Activated CD8-positive, alpha-beta T cell treated with anti-CD3 and anti-CD28 coated beads for 36 hours (primary cell): ENCODE measurements around the gene CTBP1. TPM values are rescaled to one million over a fixed set of nuclear protein-coding genes. Genes with fewer than 3 reads are reported as not detected.
A peak's percentile ranks its signal among the peaks of the same experiment; 100 is the strongest.

Experiments
- ATAC-seq: fragments of 200-7000 bp; cut with Tn5 transposase; one replicate; pipeline ENCODE4 v1.10.0; 2021; ENCODE audit warnings: mild to moderate bottlenecking, moderate library complexity
- CTCF ChIA-PET: fragments of 350-600 bp; sonication (Branson Sonifier 250); formaldehyde crosslinking; loops from one replicate; lab custom pipeline; 2021; ENCODE audit warnings: antibody characterized with exemption; lab: Charles Lee
- POLR2A ChIA-PET: fragments of 350-600 bp; sonication (Branson Sonifier 250); formaldehyde crosslinking; loops from one replicate; lab custom pipeline; 2021; ENCODE audit warnings: antibody characterized with exemption; lab: Charles Lee
- DNase-seq: peaks from one replicate; pipeline ENCODE4 v3.0.0-alpha.2; 2020
- H3K27ac Mint-ChIP-seq: one replicate; pipeline ENCODE4 v1.8.0; 2021; ENCODE audit warnings: mild to moderate bottlenecking, mixed read lengths
- H3K27me3 Mint-ChIP-seq: one replicate; pipeline ENCODE4 v1.8.0; 2021; ENCODE audit warnings: mixed read lengths
- H3K36me3 Mint-ChIP-seq: one replicate; pipeline ENCODE4 v1.8.0; 2021; ENCODE audit warnings: low read depth, mixed read lengths
- H3K4me1 Mint-ChIP-seq: one replicate; pipeline ENCODE4 v1.8.0; 2021; ENCODE audit warnings: low read depth, mixed read lengths
- H3K4me3 Mint-ChIP-seq: one replicate; pipeline ENCODE4 v1.8.0; 2021; ENCODE audit warnings: mild to moderate bottlenecking, moderate library complexity, mixed read lengths
- H3K9me3 Mint-ChIP-seq: one replicate; pipeline ENCODE4 v1.8.0; 2021; ENCODE audit warnings: mixed read lengths
- intact Hi-C: fragments of 100-400 bp; cut with micrococcal nuclease; formaldehyde crosslinking; loops from one replicate; pipeline ENCODE4 v1.10.0; 2022
- total RNA-seq, 2 experiments: library from RNA; stranded (reverse); gene quantifications; one replicate each; pipeline ENCODE4 v1.2.3, GENCODE V29; 2021
- TF ChIP-seq, protein P1 (sequence below): fragments of 200-600 bp; IDR thresholded peaks from one replicate; pipeline ENCODE4 v1.8.0; 2022; ENCODE audit warnings: antibody characterized with exemption, mild to moderate bottlenecking

Gene CTBP1
- total RNA-seq, 2 experiments from 2014 or later: 136 TPM

- no peak overlapping the region for H3K4me3 Mint-ChIP-seq
- CTCF ChIA-PET: interaction anchor here (0.6 to 1.8 kb wide), 4 partner anchors 14 to 102 kb away, joined by 3 to 5 read pairs (median 3); no protein-coding TSS in a partner anchor
- H3K9me3 Mint-ChIP-seq: no peaks in the 10 kb centered on the region
- peaks cover 18% of the 10 kb centered on the region for H3K36me3 Mint-ChIP-seq
- peaks cover 2% of the 10 kb centered on the region for H3K4me1 Mint-ChIP-seq
- ATAC-seq (no peak), DNase-seq (no peak)
- intact Hi-C loops: no loop called here
- TF ChIP-seq, protein P1, sequence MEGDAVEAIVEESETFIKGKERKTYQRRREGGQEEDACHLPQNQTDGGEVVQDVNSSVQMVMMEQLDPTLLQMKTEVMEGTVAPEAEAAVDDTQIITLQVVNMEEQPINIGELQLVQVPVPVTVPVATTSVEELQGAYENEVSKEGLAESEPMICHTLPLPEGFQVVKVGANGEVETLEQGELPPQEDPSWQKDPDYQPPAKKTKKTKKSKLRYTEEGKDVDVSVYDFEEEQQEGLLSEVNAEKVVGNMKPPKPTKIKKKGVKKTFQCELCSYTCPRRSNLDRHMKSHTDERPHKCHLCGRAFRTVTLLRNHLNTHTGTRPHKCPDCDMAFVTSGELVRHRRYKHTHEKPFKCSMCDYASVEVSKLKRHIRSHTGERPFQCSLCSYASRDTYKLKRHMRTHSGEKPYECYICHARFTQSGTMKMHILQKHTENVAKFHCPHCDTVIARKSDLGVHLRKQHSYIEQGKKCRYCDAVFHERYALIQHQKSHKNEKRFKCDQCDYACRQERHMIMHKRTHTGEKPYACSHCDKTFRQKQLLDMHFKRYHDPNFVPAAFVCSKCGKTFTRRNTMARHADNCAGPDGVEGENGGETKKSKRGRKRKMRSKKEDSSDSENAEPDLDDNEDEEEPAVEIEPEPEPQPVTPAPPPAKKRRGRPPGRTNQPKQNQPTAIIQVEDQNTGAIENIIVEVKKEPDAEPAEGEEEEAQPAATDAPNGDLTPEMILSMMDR: no peak
- no peaks in the 10 kb centered on the region for H3K27me3 Mint-ChIP-seq
- no peak overlapping the region for H3K27ac Mint-ChIP-seq
- POLR2A ChIA-PET: interaction anchor here (0.6 to 1.6 kb wide), 4 partner anchors 10 to 1388 kb away, joined by 3 to 4 read pairs (median 4); no protein-coding TSS in a partner anchor
Measured at GRCh38 chr4:1233641-1234308, 15.2 kb downstream of the CTBP1 start.

DNA sequence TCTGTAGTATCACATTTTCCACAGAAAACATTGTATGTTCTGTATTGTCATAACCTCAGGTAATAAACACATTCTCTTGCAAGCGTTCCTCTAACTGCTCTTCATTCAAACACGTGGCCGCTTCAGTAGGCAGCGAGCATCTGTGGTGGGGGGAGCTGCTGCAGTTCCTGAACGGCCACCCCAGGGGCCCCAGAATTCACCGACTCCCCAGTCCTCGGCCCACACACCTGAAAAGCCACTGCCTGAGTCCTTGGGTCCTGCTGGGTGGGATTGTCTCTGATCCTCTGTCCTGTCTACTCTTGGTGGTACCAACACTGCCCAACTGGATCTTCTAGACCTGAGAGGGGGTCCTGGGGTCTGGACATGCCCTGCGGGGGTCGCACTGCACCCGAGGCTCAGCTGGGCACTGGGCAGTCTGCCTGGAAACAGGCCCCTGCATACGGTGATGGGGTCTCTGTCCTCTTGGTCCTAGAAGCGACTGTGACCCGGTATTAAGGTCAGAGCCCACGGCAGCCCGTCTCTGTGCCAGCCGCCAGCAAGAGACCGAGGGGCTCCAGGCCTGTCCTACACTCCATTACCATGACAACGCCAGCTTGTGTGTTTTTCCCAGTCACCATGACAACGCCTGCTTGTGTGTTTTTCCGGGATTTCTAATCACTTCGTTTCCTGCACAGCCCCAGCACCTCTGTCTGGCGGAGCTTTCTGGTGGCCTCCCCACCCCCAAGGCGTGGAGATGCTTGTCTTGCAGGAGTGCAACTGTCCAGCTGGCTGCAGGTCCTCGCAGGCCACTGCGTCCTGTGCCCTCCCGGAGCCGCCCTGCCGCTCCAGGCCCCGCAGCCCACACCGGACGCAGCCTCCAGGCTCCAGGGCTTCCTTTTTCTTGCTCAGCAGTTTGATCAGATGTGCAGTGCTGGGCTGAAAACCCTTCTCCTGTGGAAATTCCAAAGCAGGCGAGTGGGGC is 16.0 kb downstream of the CTBP1 start:
- peaks cover 17% of the 10 kb centered on the region for H3K36me3 Mint-ChIP-seq
- no peak overlapping the region for H3K4me3 Mint-ChIP-seq
- no peaks in the 10 kb centered on the region for H3K27me3 Mint-ChIP-seq
- TF ChIP-seq, protein P1: no peak
- POLR2A ChIA-PET: interaction anchor here (0.7 to 1.6 kb wide), 2 partner anchors 11 to 353 kb away, joined by 3 to 4 read pairs; no protein-coding TSS in a partner anchor
- ATAC-seq (no peak), DNase-seq (no peak)
- no peaks in the 10 kb centered on the region for H3K9me3 Mint-ChIP-seq
- CTCF ChIA-PET: interaction anchor here (1.5 to 1.6 kb wide), 2 partner anchors 15 to 75 kb away, joined by 3 read pairs; no protein-coding TSS in a partner anchor
- H3K4me1 Mint-ChIP-seq: peaks cover 2% of the 10 kb centered on the region
- peak overlapping the region; percentile 30 for H3K27ac Mint-ChIP-seq
- intact Hi-C loops: no loop called here

- Mint-ChIP-seq H3K27me3 (no peaks in the 10 kb centered on the region), H3K4me1 (peaks cover 2% of the 10 kb centered on the region), H3K4me3 (no peak overlapping the region), H3K9me3 (no peaks in the 10 kb centered on the region), H3K36me3 (peaks cover 28% of the 10 kb centered on the region), H3K27ac (peak overlapping the region; percentile 19)
- POLR2A ChIA-PET: no interaction called here
- ATAC-seq (no peak), DNase-seq (no peak)
- intact Hi-C loops: no loop called here
- TF ChIP-seq, protein P1: no peak
- CTCF ChIA-PET: no interaction called here
Measured at GRCh38 chr4:1231637-1232360, 17.1 kb downstream of the CTBP1 start.

DNA sequence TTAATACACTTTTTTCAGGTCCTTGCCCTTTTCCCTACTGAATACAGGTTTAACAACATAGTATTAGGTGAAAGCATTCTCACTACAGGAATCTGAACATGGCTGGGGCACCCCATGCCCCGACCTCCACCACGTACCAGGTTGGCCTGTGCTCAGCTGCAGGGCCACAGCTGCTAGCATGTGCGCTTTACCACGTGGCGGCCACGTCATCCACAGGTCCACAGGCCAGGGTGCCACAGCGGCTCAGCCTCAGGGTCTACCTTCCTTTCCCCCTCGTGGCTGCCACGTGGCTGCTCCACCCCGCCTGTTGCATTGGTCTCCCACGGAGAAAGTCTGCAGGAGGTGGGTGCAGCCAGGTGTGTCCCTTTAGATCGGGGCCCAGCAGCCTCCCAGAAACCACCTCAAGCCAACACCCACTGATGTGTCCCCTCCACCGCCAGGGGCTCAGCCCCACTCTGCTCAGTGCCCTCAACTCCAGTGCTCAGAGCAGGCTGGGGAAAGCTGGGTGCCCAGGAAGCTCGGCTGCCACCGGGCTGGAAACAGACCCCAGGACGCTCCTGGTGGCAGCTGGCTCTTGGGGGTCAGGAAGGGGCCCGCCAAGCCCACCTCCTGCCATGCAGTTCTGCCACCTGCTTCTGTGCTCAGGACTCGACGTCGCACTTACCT is 17.8 kb downstream of the CTBP1 start:
- H3K4me1 Mint-ChIP-seq: peaks cover 2% of the 10 kb centered on the region
- H3K27me3 Mint-ChIP-seq: no peaks in the 10 kb centered on the region
- intact Hi-C loops: no loop called here
- peaks cover 30% of the 10 kb centered on the region for H3K36me3 Mint-ChIP-seq
- no peak overlapping the region for H3K27ac Mint-ChIP-seq
- H3K4me3 Mint-ChIP-seq: no peak overlapping the region
- CTCF ChIA-PET: no interaction called here
- ATAC-seq: no peak
- TF ChIP-seq, protein P1: no peak
- DNase-seq: no peak
- H3K9me3 Mint-ChIP-seq: no peaks in the 10 kb centered on the region
- POLR2A ChIA-PET: no interaction called here
